Measurements from ENCODE around the gene CACNA1I.

GRCh38 chr22:39634530-39635405 is 64.2 kb downstream of the CACNA1I start:
- TF ChIP-seq CTCF (conservative IDR thresholded peaks at IDR 0.05 in 1 of 2, IDR thresholded peaks at IDR 0.05 in 1 of 2; ENCODE audit: extremely low read depth in 1 of 2, insufficient read depth in 1 of 2, low read depth in 1 of 2, low read length in 2 of 2) (no peak), EZH2 (IDR thresholded peaks at IDR 0.05; ENCODE audit: borderline replicate concordance, low read length) (no peak)

Measured in mammary epithelial cell (primary cell).